Testis (tissue), 3 donors: ENCODE results near the gene DCDC2B. TPM values are rescaled to one million over a fixed set of nuclear protein-coding genes. Genes with fewer than 3 reads are reported as not detected.

ENCODE experiments used
- DNase-seq: peaks from one replicate; pipeline ENCODE4 v3.0.0-alpha.2; 2019
- H3K27ac ChIP-seq, 2 donors: fragments of 200-600 bp; sonication (generic); one replicate each; pipeline ENCODE4 v1.5.1; 2019
- H3K27me3 ChIP-seq: fragments of 200-600 bp; sonication (generic); one replicate; pipeline ENCODE4 v1.5.1; 2019
- H3K36me3 ChIP-seq: fragments of 200-600 bp; sonication (generic); one replicate; pipeline ENCODE4 v1.5.1; 2017; ENCODE audit warnings: low read depth; ENCODE audit errors: missing control alignments
- H3K4me1 ChIP-seq: fragments of 200-600 bp; sonication (generic); one replicate; pipeline ENCODE4 v1.5.1; 2019
- H3K4me3 ChIP-seq, 2 donors: fragments of 200-600 bp; sonication (generic); one replicate each; pipeline ENCODE4 v1.5.1; 2017 to 2019
- H3K9me3 ChIP-seq: fragments of 200-600 bp; sonication (generic); one replicate; pipeline ENCODE4 v1.5.1; 2017
- CTCF ChIP-seq, 3 experiments: fragments of 450-650 bp in 2 of 3; fragments of 200-600 bp in 1 of 3; sonication (generic) in 1 of 3; IDR thresholded peaks; one replicate each; pipeline ENCODE4 v1.5.1; 2016 to 2019; ENCODE audit warnings: antibody characterized with exemption in 3 of 3, mild to moderate bottlenecking in 2 of 3, moderate library complexity in 1 of 3
- POLR2A ChIP-seq: fragments of 450-650 bp; IDR thresholded peaks from one replicate; pipeline ENCODE4 v1.6.1; 2017; ENCODE audit warnings: antibody characterized with exemption, mild to moderate bottlenecking, moderate library complexity
- WGBS, 2 donors: methylation state at CpG; one replicate each; pipeline ENCODE4 v1.1.5; 2018; 5-methylcytosine and 5-hydroxymethylcytosine counted together
- intact Hi-C: fragments of 100-400 bp; cut with DNase I; formaldehyde crosslinking; loops from one replicate; pipeline ENCODE4 v1.15.1; 2023; ENCODE audit warnings: low total_unique reads
- polyA plus RNA-seq: library from polyadenylated mRNA; stranded (reverse); fragments of 350-450 nt; fragmentation: Illumina TruSeq; extraction: RNeasy Lipid Tissue Mini Kit (QIAGEN cat#74804); gene quantifications from one replicate; pipeline ENCODE4 v1.2.3, GENCODE V29; 2014; ENCODE audit warnings: low read depth, low replicate concordance; ENCODE audit not compliant: insufficient read depth
- total RNA-seq, 2 donors: library from RNA; depleted of rRNA; stranded (reverse); fragments of >200 nt; gene quantifications; one replicate each; pipeline ENCODE4 v1.2.3, GENCODE V29; 2016

Gene DCDC2B
- total and polyA plus RNA-seq, 3 donors from 2014 or later = 0.81 to 2.6 (median 1.7) TPM

GRCh38 chr1:32242341-32242851 is 33.5 kb downstream of the DCDC2B start:
- intact Hi-C loops = loop anchor here (10.0 kb wide), 1 partner anchor 92 kb away; the partner anchor contains the start of gene MARCKSL1
- TF ChIP-seq POLR2A (no peak), CTCF (IDR thresholded peaks at IDR 0.05) (no peak)
- no peak overlapping the region for H3K27ac ChIP-seq
- H3K4me3 ChIP-seq = no peak overlapping the region
- no peaks in the 10 kb centered on the region for H3K9me3 ChIP-seq
- no peaks in the 10 kb centered on the region for H3K36me3 ChIP-seq
- 30% methylated on average over 5 to 7 of the region's 7 CpGs for whole genome bisulfite sequencing, 2 donors
- peaks cover 24% of the 10 kb centered on the region for H3K4me1 ChIP-seq
- peak; percentile 28 for DNase-seq
- no peaks in the 10 kb centered on the region for H3K27me3 ChIP-seq

GRCh38 chr1:32246888-32247273 is 38.0 kb downstream of the DCDC2B start, which contains the start of gene FAM167B:
Gene FAM167B (plus strand): TSS chr1:32247222. CDS start chr1:32247422, 200 bp downstream.
- Histone ChIP-seq H3K27ac (peak within 1 kb of the TSS; percentile 18 to 52), H3K4me1 (peaks cover 37% of the 10 kb centered on the region), H3K9me3 (no peaks in the 10 kb centered on the region), H3K36me3 (no peaks in the 10 kb centered on the region), H3K27me3 (no peaks in the 10 kb centered on the region), H3K4me3 (peak within 1 kb of the TSS in 1 of 2 donors; percentile 27)
- TF ChIP-seq POLR2A (no peak), CTCF (IDR thresholded peaks at IDR 0.05) (no peak)
- 60 to 68% methylated on average over 3 of the region's 3 CpGs for WGBS, 2 donors
- intact Hi-C loops = loop anchor here (10.0 kb wide), 1 partner anchor 88 kb away; the partner anchor contains the start of gene MARCKSL1
- peak; percentile 42 for DNase-seq

GRCh38 chr1:32247452-32247851 is 38.6 kb downstream of the DCDC2B start:
- Histone ChIP-seq H3K9me3 (no peaks in the 10 kb centered on the region), H3K27me3 (no peaks in the 10 kb centered on the region), H3K36me3 (no peaks in the 10 kb centered on the region), H3K27ac (peak overlapping the region; percentile 18 to 52), H3K4me3 (no peak overlapping the region), H3K4me1 (peaks cover 40% of the 10 kb centered on the region)
- no peak for DNase-seq
- intact Hi-C loops = loop anchor here (10.0 kb wide), 1 partner anchor 87 kb away; the partner anchor contains the start of gene MARCKSL1
- 64 to 81% methylated on average over 8 to 11 of the region's 12 CpGs for whole genome bisulfite sequencing, 2 donors
- TF ChIP-seq POLR2A = no peak

- peak overlapping the region; percentile 18 to 52 for H3K27ac ChIP-seq
- peak overlapping the region in 1 of 2 donors; percentile 27 for H3K4me3 ChIP-seq
- H3K4me1 ChIP-seq = peaks cover 40% of the 10 kb centered on the region
- no peaks in the 10 kb centered on the region for H3K36me3 ChIP-seq
- no peaks in the 10 kb centered on the region for H3K27me3 ChIP-seq
- H3K9me3 ChIP-seq = no peaks in the 10 kb centered on the region
- TF ChIP-seq CTCF (IDR thresholded peaks at IDR 0.05) (peak; percentile 29 to 77 (median 66)), POLR2A (no peak)
- DNase-seq = peak; percentile 93
- intact Hi-C loops = loop anchor here (10.0 kb wide), 1 partner anchor 87 kb away; the partner anchor contains the start of gene MARCKSL1
- WGBS, 2 donors = 11 to 13% methylated on average over 18 to 25 of the region's 31 CpGs
These were observed 39.3 kb downstream of the DCDC2B start for GRCh38 chr1:32247983-32248889.

- TF ChIP-seq CTCF (IDR thresholded peaks at IDR 0.05) = no peak
- TF ChIP-seq POLR2A = no peak
- Histone ChIP-seq H3K9me3 (no peaks in the 10 kb centered on the region), H3K27me3 (no peaks in the 10 kb centered on the region), H3K36me3 (no peaks in the 10 kb centered on the region), H3K27ac (no peak overlapping the region), H3K4me3 (no peak overlapping the region), H3K4me1 (peaks cover 40% of the 10 kb centered on the region)
- intact Hi-C loops = loop anchor here (10.0 kb wide), 1 partner anchor 85 kb away; the partner anchor contains the start of gene MARCKSL1
- WGBS, 2 donors = 68 to 72% methylated on average over 8 to 9 of the region's 9 CpGs
- DNase-seq = no peak
These were observed 41.1 kb downstream of the DCDC2B start for GRCh38 chr1:32249831-32250525.
